Lung (tissue), 12 donors: Measurements from ENCODE around the gene FRAT1. TPM values are rescaled to one million over a fixed set of nuclear protein-coding genes. Genes with fewer than 3 reads are reported as not detected.

Source experiments
- ATAC-seq: fragments of 200-7000 bp; cut with Tn5 transposase; one replicate; pipeline ENCODE4 v1.9.1; 2020; ENCODE audit warnings: moderate number of reproducible peaks; ENCODE audit not compliant: insufficient read depth, low FRiP score
- DNase-seq, 3 donors: peaks; one replicate each; pipeline ENCODE4 v3.0.0-alpha.2; 2013 to 2017
- H3K27ac ChIP-seq, 2 donors: one replicate each; pipeline ENCODE4 v1.5.1; 2013; ENCODE audit warnings: mild to moderate bottlenecking in 2 of 2, moderate library complexity in 2 of 2, control low read depth in 1 of 2, inconsistent platforms in 1 of 2, low read depth in 1 of 2, low read length in 1 of 2
- H3K27me3 ChIP-seq, 3 donors: one replicate each; pipeline ENCODE4 v1.5.1; 2013; ENCODE audit warnings: low read length in 2 of 3; ENCODE audit not compliant: control insufficient read depth in 3 of 3, insufficient read depth in 3 of 3
- H3K36me3 ChIP-seq, 4 donors: one replicate each; pipeline ENCODE4 v1.5.1; 2013; ENCODE audit warnings: low read length in 4 of 4, mild to moderate bottlenecking in 1 of 4, moderate library complexity in 1 of 4; ENCODE audit not compliant: control insufficient read depth in 4 of 4, insufficient read depth in 4 of 4
- H3K4me1 ChIP-seq, 5 donors: one replicate each; pipeline ENCODE4 v1.5.1; 2013; ENCODE audit warnings: low read length in 5 of 5, mild to moderate bottlenecking in 2 of 5, moderate library complexity in 1 of 5; ENCODE audit not compliant: control insufficient read depth in 5 of 5, insufficient read depth in 5 of 5
- H3K4me3 ChIP-seq: one replicate; pipeline ENCODE4 v1.5.1; 2013; ENCODE audit warnings: mild to moderate bottlenecking, control low read depth, moderate library complexity
- H3K9ac ChIP-seq, 2 donors: one replicate each; pipeline ENCODE4 v1.5.1; 2013; ENCODE audit warnings: low read length in 2 of 2, control low read depth in 1 of 2; ENCODE audit not compliant: insufficient read depth in 1 of 2
- H3K9me3 ChIP-seq, 4 donors: one replicate each; pipeline ENCODE4 v1.5.1; 2013; ENCODE audit warnings: low read length in 3 of 4, mild to moderate bottlenecking in 1 of 4, moderate library complexity in 1 of 4; ENCODE audit not compliant: control insufficient read depth in 4 of 4, insufficient read depth in 3 of 4
- WGBS, 2 donors: extraction: QIAGEN DNeasy Blood & Tissue Kit; methylation state at CpG; one replicate each; pipeline ENCODE4 v1.1.7; 2013; 5-methylcytosine and 5-hydroxymethylcytosine counted together
- polyA plus RNA-seq, 2 donors: library from polyadenylated mRNA; stranded (reverse); fragments of 200-250 nt; gene quantifications; one replicate each; pipeline ENCODE4 v1.2.1, GENCODE V29; 2013
- total RNA-seq, 2 donors: library from RNA; depleted of rRNA in 1 of 2; stranded (reverse); fragments of >200 nt in 1 of 2; gene quantifications; one replicate each; pipeline ENCODE4 v1.2.1, GENCODE V29; 2014 to 2021
- TF ChIP-seq, protein P1 (sequence below): IDR thresholded peaks from 2 replicates; pipeline ENCODE4 v1.5.1; 2012; ENCODE audit warnings: mild to moderate bottlenecking; ENCODE audit errors: control extremely low read depth, extremely low read depth
- donor health status: control.
- donor health status: control.
- donor health status: Bipolar disorder and iron deficiency.
- donor health status: healthy.
- donor health status: DM: yes; HTN: yes; CAD: no.

Gene FRAT1
- total and polyA plus RNA-seq, 4 donors, result 2.3 to 14.3 (median 7.5) TPM

- Histone ChIP-seq H3K9ac (peak overlapping the region; percentile 78 to 85), H3K9me3 (no peaks in the 10 kb centered on the region), H3K4me3 (peak overlapping the region; percentile 73), H3K36me3 (peaks cover 0 to 6% (median 2%) of the 10 kb centered on the region in 4 donors), H3K27me3 (no peaks in the 10 kb centered on the region), H3K27ac (peak overlapping the region; percentile 93 to 94), H3K4me1 (peaks cover 0 to 9% (median 3%) of the 10 kb centered on the region in 5 donors)
- 51 to 58% methylated on average over 25 of the region's 25 CpGs for WGBS, 2 donors
- peak in 1 of 3 donors; percentile 6 for DNase-seq
- TF ChIP-seq, protein P1, sequence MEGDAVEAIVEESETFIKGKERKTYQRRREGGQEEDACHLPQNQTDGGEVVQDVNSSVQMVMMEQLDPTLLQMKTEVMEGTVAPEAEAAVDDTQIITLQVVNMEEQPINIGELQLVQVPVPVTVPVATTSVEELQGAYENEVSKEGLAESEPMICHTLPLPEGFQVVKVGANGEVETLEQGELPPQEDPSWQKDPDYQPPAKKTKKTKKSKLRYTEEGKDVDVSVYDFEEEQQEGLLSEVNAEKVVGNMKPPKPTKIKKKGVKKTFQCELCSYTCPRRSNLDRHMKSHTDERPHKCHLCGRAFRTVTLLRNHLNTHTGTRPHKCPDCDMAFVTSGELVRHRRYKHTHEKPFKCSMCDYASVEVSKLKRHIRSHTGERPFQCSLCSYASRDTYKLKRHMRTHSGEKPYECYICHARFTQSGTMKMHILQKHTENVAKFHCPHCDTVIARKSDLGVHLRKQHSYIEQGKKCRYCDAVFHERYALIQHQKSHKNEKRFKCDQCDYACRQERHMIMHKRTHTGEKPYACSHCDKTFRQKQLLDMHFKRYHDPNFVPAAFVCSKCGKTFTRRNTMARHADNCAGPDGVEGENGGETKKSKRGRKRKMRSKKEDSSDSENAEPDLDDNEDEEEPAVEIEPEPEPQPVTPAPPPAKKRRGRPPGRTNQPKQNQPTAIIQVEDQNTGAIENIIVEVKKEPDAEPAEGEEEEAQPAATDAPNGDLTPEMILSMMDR, result no peak
- ATAC-seq, result no peak
Measured at GRCh38 chr10:97291357-97292096, 27.5 kb upstream of the FRAT1 start.

DNA sequence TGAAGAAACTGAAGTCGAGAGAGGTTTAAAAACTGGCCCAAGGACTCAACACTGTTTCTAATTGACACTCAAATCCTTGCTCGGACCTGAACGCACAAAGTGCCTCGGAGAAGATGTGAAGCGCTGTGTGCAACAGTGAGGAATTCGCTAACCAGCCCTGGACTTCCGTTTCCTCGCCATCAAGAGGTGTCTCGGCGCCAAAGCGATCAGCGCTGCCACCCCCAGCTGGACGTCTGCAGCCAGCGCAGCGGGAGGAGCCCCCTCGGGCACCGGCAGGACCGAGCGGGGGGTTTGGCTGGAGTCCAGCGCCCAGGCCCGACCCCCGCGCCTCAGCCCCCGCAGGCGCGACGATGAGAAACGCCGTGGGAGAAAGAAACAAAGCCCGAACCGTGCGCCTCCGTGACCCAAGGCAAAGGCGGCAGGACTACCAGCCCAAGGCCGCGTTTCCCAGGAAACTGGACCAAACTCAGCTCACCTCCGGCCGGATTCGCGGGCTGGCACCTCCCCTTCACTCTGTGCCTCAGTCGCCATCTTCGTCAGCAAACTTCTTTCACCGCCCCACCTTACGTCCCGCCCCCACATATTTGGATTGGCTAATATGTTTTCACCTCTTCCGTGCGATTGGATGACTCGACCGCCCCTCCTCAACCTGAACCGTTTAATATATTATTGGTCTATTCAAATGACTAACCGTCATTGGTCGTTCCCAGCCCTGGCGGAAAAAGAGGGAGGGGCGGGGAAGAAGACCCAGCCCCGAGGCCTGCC, 26.8 kb upstream of the FRAT1 start, which contains the start of gene ARHGAP19:
Gene ARHGAP19, minus strand, starts transcription at position 541 of the 765 bp plus-strand sequence. Its CDS starts 10 bp downstream, at position 531.
- TF ChIP-seq, protein P1, result no peak
- Histone ChIP-seq H3K27ac (peak within 1 kb of the TSS; percentile 93 to 94), H3K4me3 (peak within 1 kb of the TSS; percentile 73), H3K4me1 (peaks cover 0 to 9% (median 3%) of the 10 kb centered on the region in 5 donors), H3K36me3 (peaks cover 0 to 1% (median 0%) of the 10 kb centered on the region in 4 donors), H3K9ac (peak within 1 kb of the TSS; percentile 78 to 85), H3K27me3 (no peaks in the 10 kb centered on the region), H3K9me3 (no peaks in the 10 kb centered on the region)
- DNase-seq (peak; percentile 98 to 100 (median 99)), ATAC-seq (peak; percentile 98)
- whole genome bisulfite sequencing, 2 donors, result 0% methylated on average over 55 of the region's 55 CpGs

GRCh38 chr10:97292862-97293198, 26.2 kb upstream of the FRAT1 start:
- Histone ChIP-seq H3K36me3 (peaks cover 0 to 1% (median 0%) of the 10 kb centered on the region in 4 donors), H3K4me1 (peaks cover 0 to 9% (median 3%) of the 10 kb centered on the region in 5 donors), H3K27ac (no peak overlapping the region), H3K4me3 (no peak overlapping the region), H3K27me3 (no peaks in the 10 kb centered on the region), H3K9ac (no peak overlapping the region), H3K9me3 (no peaks in the 10 kb centered on the region)
- no peak for ATAC-seq
- WGBS, 2 donors, result 59 to 63% methylated on average over 3 of the region's 3 CpGs
- no peak for DNase-seq
- TF ChIP-seq, protein P1, result no peak
